Vagina (tissue), 2 donors: ENCODE results near the gene LRG1. TPM values are rescaled to one million over a fixed set of nuclear protein-coding genes. Genes with fewer than 3 reads are reported as not detected.
A peak's percentile ranks its signal among the peaks of the same experiment; 100 is the strongest.
"Not testable (repeated sequence)": the region's sequence is repeated elsewhere in the genome, so short reads cannot be mapped to it uniquely, and the experiment has no call there.

Experiments used
- DNase-seq, 2 donors: peaks; one replicate each; pipeline ENCODE4 v3.0.0-alpha.2; 2017; ENCODE audit errors: extremely low spot score in 2 of 2
- H3K27ac ChIP-seq: fragments of 200-600 bp; sonication (generic); one replicate; pipeline ENCODE4 v1.5.1; 2019
- H3K27me3 ChIP-seq: fragments of 200-600 bp; sonication (generic); one replicate; pipeline ENCODE4 v1.5.1; 2019
- H3K36me3 ChIP-seq, 2 donors: fragments of 200-600 bp; sonication (generic); one replicate each; pipeline ENCODE4 v1.5.1; 2017 to 2019
- H3K4me1 ChIP-seq: fragments of 200-600 bp; sonication (generic); one replicate; pipeline ENCODE4 v1.5.1; 2019
- H3K4me3 ChIP-seq, 2 donors: fragments of 200-600 bp; sonication (generic); 1 replicate in 1 of 2; 2 replicates in 1 of 2; pipeline ENCODE4 v1.5.1; 2016 to 2019
- H3K9me3 ChIP-seq: fragments of 200-600 bp; sonication (generic); one replicate; pipeline ENCODE4 v1.5.1; 2019
- CTCF ChIP-seq, 3 experiments: fragments of 450-650 bp in 2 of 3; fragments of 200-600 bp in 1 of 3; sonication (generic) in 1 of 3; IDR thresholded peaks; one replicate each; pipeline ENCODE4 v1.5.1; 2017 to 2019; ENCODE audit warnings: antibody characterized with exemption in 3 of 3, mild to moderate bottlenecking in 2 of 3, moderate library complexity in 2 of 3
- POLR2A ChIP-seq, 2 donors: fragments of 450-650 bp; IDR thresholded peaks; one replicate each; pipeline ENCODE4 v1.6.1; 2017; ENCODE audit warnings: antibody characterized with exemption in 2 of 2, mild to moderate bottlenecking in 2 of 2, moderate library complexity in 2 of 2
- POLR2AphosphoS5 ChIP-seq, 2 donors: sonication (generic); formaldehyde crosslinking; IDR thresholded peaks; one replicate each; pipeline ENCODE4 v1.9.0; 2017; ENCODE audit warnings: antibody characterized with exemption in 2 of 2, mild to moderate bottlenecking in 2 of 2, low read depth in 1 of 2; ENCODE audit not compliant: insufficient read depth in 1 of 2
- intact Hi-C: fragments of 100-400 bp; cut with DNase I; formaldehyde crosslinking; loops from one replicate; pipeline ENCODE4 v1.15.1; 2023
- total RNA-seq: library from RNA; depleted of rRNA; stranded (reverse); fragments of >200 nt; gene quantifications from one replicate; pipeline ENCODE4 v1.2.3, GENCODE V29; 2016

LRG1 gene
- total RNA-seq, 1 donor from 2014 or later: 6.9 TPM

- no peak for DNase-seq
- Histone ChIP-seq H3K4me3 (no peak overlapping the region), H3K36me3 (no peaks in the 10 kb centered on the region), H3K4me1 (no peaks in the 10 kb centered on the region), H3K27me3 (no peaks in the 10 kb centered on the region), H3K9me3 (no peaks in the 10 kb centered on the region), H3K27ac (no peak overlapping the region)
- TF ChIP-seq POLR2AphosphoS5 (IDR thresholded peaks at IDR 0.05; ENCODE audit: insufficient read depth in 1 of 2, low read depth in 1 of 2) (no peak), CTCF (IDR thresholded peaks at IDR 0.05) (peak in 1 of 3 experiments; percentile 43), POLR2A (IDR thresholded peaks at IDR 0.05) (no peak)
- intact Hi-C loops: no loop called here
Measured at GRCh38 chr19:4567584-4568071, 27.8 kb upstream of the LRG1 start.

- Histone ChIP-seq H3K36me3 (no peaks in the 10 kb centered on the region), H3K4me1 (no peaks in the 10 kb centered on the region), H3K27ac (no peak overlapping the region), H3K27me3 (no peaks in the 10 kb centered on the region), H3K4me3 (no peak overlapping the region), H3K9me3 (no peaks in the 10 kb centered on the region)
- DNase-seq: no peak
- no peak for TF ChIP-seq POLR2AphosphoS5 (IDR thresholded peaks at IDR 0.05; ENCODE audit: insufficient read depth in 1 of 2, low read depth in 1 of 2)
- no peak for TF ChIP-seq POLR2A (IDR thresholded peaks at IDR 0.05)
- TF ChIP-seq CTCF (IDR thresholded peaks at IDR 0.05): no peak
- intact Hi-C loops: no loop called here
Measured at GRCh38 chr19:4566402-4567051, 26.7 kb upstream of the LRG1 start.

- H3K4me3 ChIP-seq, H3K36me3 ChIP-seq, H3K27ac ChIP-seq, H3K4me1 ChIP-seq, intact Hi-C loops, DNase-seq, H3K27me3 ChIP-seq, H3K9me3 ChIP-seq: not testable (repeated sequence)
Measured at GRCh38 chr19:4563562-4563961, 23.7 kb upstream of the LRG1 start.

- H3K9me3 ChIP-seq, DNase-seq, H3K4me3 ChIP-seq, H3K4me1 ChIP-seq, H3K27ac ChIP-seq, H3K36me3 ChIP-seq, H3K27me3 ChIP-seq, intact Hi-C loops: not testable (repeated sequence)
Measured at GRCh38 chr19:4562085-4562484, 22.2 kb upstream of the LRG1 start.

GRCh38 chr19:4559569-4559968 is 19.7 kb upstream of the LRG1 start, which contains the start of gene SEMA6B:
Gene SEMA6B, minus strand, starts transcription at chr19:4559684. Its CDS starts 1,227 bp downstream, at chr19:4558457.
- no peak for DNase-seq
- TF ChIP-seq POLR2AphosphoS5 (IDR thresholded peaks at IDR 0.05; ENCODE audit: insufficient read depth in 1 of 2, low read depth in 1 of 2): peak; percentile 40 to 75
- TF ChIP-seq POLR2A (IDR thresholded peaks at IDR 0.05): no peak
- TF ChIP-seq CTCF (IDR thresholded peaks at IDR 0.05): no peak
- H3K4me1 ChIP-seq: no peaks in the 10 kb centered on the region
- no peaks in the 10 kb centered on the region for H3K27me3 ChIP-seq
- H3K27ac ChIP-seq: no peak within 1 kb of the TSS
- H3K9me3 ChIP-seq: no peaks in the 10 kb centered on the region
- intact Hi-C loops: no loop called here
- H3K36me3 ChIP-seq: no peaks in the 10 kb centered on the region
- H3K4me3 ChIP-seq: peak within 1 kb of the TSS; percentile 25 to 26
